MM.1S (cell line): ENCODE measurements around the gene NPFF.

ENCODE experiments used
- DNase-seq: peaks from one replicate; pipeline ENCODE4 v3.0.0-alpha.2; 2015
- H2AFZ ChIP-seq: fragments of 300-600 bp; sonication (generic); 2 replicates; pipeline ENCODE4 v1.6.0; 2016; ENCODE audit warnings: antibody characterized with exemption, low read length
- H3F3A ChIP-seq: fragments of 300-600 bp; sonication (generic); 2 replicates; pipeline ENCODE4 v1.6.1; 2016; ENCODE audit warnings: mild to moderate bottlenecking, antibody characterized with exemption, low read length, moderate library complexity, mixed read lengths; ENCODE audit not compliant: insufficient read depth
- H3K27ac ChIP-seq: fragments of 300-600 bp; sonication (generic); 2 replicates; pipeline ENCODE4 v1.5.1; 2016; ENCODE audit warnings: mild to moderate bottlenecking, low read length
- H3K27me3 ChIP-seq: fragments of 300-600 bp; sonication (generic); replicated peaks from 2 replicates; pipeline ENCODE4 v1.6.0; 2016; ENCODE audit warnings: low read length; ENCODE audit not compliant: insufficient read depth
- H3K36me3 ChIP-seq: fragments of 300-600 bp; sonication (generic); replicated peaks from 2 replicates; pipeline ENCODE4 v1.6.1; 2016; ENCODE audit warnings: mild to moderate bottlenecking, low read length, mixed read lengths; ENCODE audit not compliant: insufficient read depth
- H3K4me1 ChIP-seq: fragments of 300-600 bp; sonication (generic); 2 replicates; pipeline ENCODE4 v1.6.1; 2016; ENCODE audit warnings: low read length, mixed read lengths
- H3K4me2 ChIP-seq: fragments of 300-600 bp; sonication (generic); 2 replicates; pipeline ENCODE4 v1.6.0; 2016; ENCODE audit warnings: low read depth, low read length
- H3K4me3 ChIP-seq: fragments of 300-600 bp; sonication (generic); 2 replicates; pipeline ENCODE4 v1.5.1; 2016; ENCODE audit warnings: low read length, mixed read lengths
- H3K79me2 ChIP-seq: fragments of 300-600 bp; sonication (generic); 2 replicates; pipeline ENCODE4 v1.6.1; 2016; ENCODE audit warnings: mixed run types, low read length, mixed read lengths
- H3K9ac ChIP-seq: fragments of 300-600 bp; sonication (generic); 2 replicates; pipeline ENCODE4 v1.6.1; 2016; ENCODE audit warnings: low read length, mixed read lengths
- H3K9me2 ChIP-seq: fragments of 300-600 bp; sonication (generic); replicated peaks from 2 replicates; pipeline ENCODE4 v1.6.1; 2016; ENCODE audit warnings: mild to moderate bottlenecking, low read length, mixed read lengths; ENCODE audit not compliant: insufficient read depth
- H3K9me3 ChIP-seq: fragments of 300-600 bp; sonication (generic); replicated peaks from 2 replicates; pipeline ENCODE4 v1.6.1; 2016; ENCODE audit warnings: mild to moderate bottlenecking, low read length, mixed read lengths; ENCODE audit not compliant: insufficient read depth
- H4K20me1 ChIP-seq: fragments of 300-600 bp; sonication (generic); 2 replicates; pipeline ENCODE4 v1.6.1; 2016; ENCODE audit warnings: mild to moderate bottlenecking, low read length, moderate library complexity, mixed read lengths; ENCODE audit not compliant: insufficient read depth
- EZH2 ChIP-seq: fragments of 300-600 bp; sonication (generic); optimal IDR thresholded peaks from 2 replicates; pipeline ENCODE3; 2017; ENCODE audit warnings: low read depth, mild to moderate bottlenecking, antibody characterized with exemption, low read length, mixed read lengths
- EZH2phosphoT487 ChIP-seq: fragments of 300-600 bp; sonication (generic); IDR thresholded peaks from 2 replicates; pipeline ENCODE4 v1.6.1; 2018; ENCODE audit warnings: antibody characterized with exemption, low read length
- TF ChIP-seq, protein P1 (sequence below): fragments of 300-600 bp; sonication (generic); IDR thresholded peaks from 2 replicates; pipeline ENCODE4 v1.5.1; 2016; ENCODE audit warnings: antibody characterized with exemption, low read length, mixed read lengths

NPFF gene

GRCh38 chr12:53480491-53481442 is 26.5 kb downstream of the NPFF start:
- no peak overlapping the region for H2AFZ ChIP-seq
- H3K27ac ChIP-seq, result peak overlapping the region; percentile 79; the same call in 1 of the 2 replicates
- no peak overlapping the region for H3K4me3 ChIP-seq
- peaks cover 7% of the 10 kb centered on the region; the same call in 1 of the 2 replicates for H4K20me1 ChIP-seq
- peaks cover 48% of the 10 kb centered on the region for H3K4me1 ChIP-seq
- H3K36me3 ChIP-seq, result peaks cover 23% of the 10 kb centered on the region; the same call in 1 of the 2 replicates
- H3K9me2 ChIP-seq, result no peaks in the 10 kb centered on the region
- peaks cover 58% of the 10 kb centered on the region for H3K79me2 ChIP-seq
- H3K27me3 ChIP-seq, result no peaks in the 10 kb centered on the region
- H3K9me3 ChIP-seq, result no peaks in the 10 kb centered on the region
- DNase-seq, result peak; percentile 42
- H3K4me2 ChIP-seq, result 0 out of 2 replicates have a peak overlapping the region, but pooled peaks have one; percentile 33
- TF ChIP-seq, protein P1, sequence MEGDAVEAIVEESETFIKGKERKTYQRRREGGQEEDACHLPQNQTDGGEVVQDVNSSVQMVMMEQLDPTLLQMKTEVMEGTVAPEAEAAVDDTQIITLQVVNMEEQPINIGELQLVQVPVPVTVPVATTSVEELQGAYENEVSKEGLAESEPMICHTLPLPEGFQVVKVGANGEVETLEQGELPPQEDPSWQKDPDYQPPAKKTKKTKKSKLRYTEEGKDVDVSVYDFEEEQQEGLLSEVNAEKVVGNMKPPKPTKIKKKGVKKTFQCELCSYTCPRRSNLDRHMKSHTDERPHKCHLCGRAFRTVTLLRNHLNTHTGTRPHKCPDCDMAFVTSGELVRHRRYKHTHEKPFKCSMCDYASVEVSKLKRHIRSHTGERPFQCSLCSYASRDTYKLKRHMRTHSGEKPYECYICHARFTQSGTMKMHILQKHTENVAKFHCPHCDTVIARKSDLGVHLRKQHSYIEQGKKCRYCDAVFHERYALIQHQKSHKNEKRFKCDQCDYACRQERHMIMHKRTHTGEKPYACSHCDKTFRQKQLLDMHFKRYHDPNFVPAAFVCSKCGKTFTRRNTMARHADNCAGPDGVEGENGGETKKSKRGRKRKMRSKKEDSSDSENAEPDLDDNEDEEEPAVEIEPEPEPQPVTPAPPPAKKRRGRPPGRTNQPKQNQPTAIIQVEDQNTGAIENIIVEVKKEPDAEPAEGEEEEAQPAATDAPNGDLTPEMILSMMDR, result no peak
- TF ChIP-seq EZH2phosphoT487, result no peak
- TF ChIP-seq EZH2, result no peak
- H3K9ac ChIP-seq, result peak overlapping the region; percentile 9; the same call in 1 of the 2 replicates
- H3F3A ChIP-seq, result peaks cover 85% of the 10 kb centered on the region

- Histone ChIP-seq H2AFZ (no peak overlapping the region), H3K4me3 (no peak overlapping the region), H4K20me1 (peaks cover 7% of the 10 kb centered on the region; the same call in 1 of the 2 replicates), H3K9ac (peak overlapping the region; percentile 13; the same call in 1 of the 2 replicates), H3F3A (peaks cover 96% of the 10 kb centered on the region), H3K4me1 (peaks cover 61% of the 10 kb centered on the region), H3K79me2 (peaks cover 72% of the 10 kb centered on the region), H3K27me3 (no peaks in the 10 kb centered on the region), H3K9me3 (no peaks in the 10 kb centered on the region), H3K36me3 (peaks cover 27% of the 10 kb centered on the region; the same call in 1 of the 2 replicates), H3K9me2 (no peaks in the 10 kb centered on the region), H3K4me2 (peak overlapping the region; percentile 33), H3K27ac (peak overlapping the region; percentile 79)
- TF ChIP-seq, protein P1, result no peak
- TF ChIP-seq EZH2, result no peak
- TF ChIP-seq EZH2phosphoT487, result no peak
- no peak for DNase-seq
Measured at GRCh38 chr12:53479331-53479730, 28.0 kb downstream of the NPFF start.

DNA sequence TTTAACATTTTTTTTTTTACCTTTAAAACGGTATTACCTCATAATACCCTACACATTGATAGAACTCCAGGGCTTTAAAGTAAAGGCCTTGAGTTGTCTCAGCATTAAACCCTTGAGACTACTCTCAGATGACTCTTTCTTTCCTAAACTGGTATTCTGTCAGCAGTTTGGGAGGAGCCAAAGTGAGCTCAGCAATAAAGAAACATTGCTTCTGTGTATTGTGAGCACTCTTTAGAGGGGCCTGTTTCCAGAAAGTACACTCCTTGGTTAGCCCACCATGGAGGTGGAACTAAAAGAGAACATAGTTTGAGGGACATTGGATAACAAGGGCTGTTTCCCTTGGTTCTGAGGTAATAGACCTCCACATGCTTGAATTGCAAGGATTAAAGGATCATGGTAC is 28.4 kb downstream of the NPFF start:
- Histone ChIP-seq H3K4me3 (no peak overlapping the region), H3K36me3 (peaks cover 29% of the 10 kb centered on the region; the same call in 1 of the 2 replicates), H3K9ac (peak overlapping the region; percentile 13; the same call in 1 of the 2 replicates), H2AFZ (no peak overlapping the region), H3K27ac (peak overlapping the region; percentile 79), H3K4me1 (peaks cover 66% of the 10 kb centered on the region), H3K9me3 (no peaks in the 10 kb centered on the region), H3K4me2 (peak overlapping the region; percentile 33), H3K27me3 (no peaks in the 10 kb centered on the region), H3K79me2 (peaks cover 77% of the 10 kb centered on the region), H3F3A (peaks cover 96% of the 10 kb centered on the region), H4K20me1 (peaks cover 7% of the 10 kb centered on the region; the same call in 1 of the 2 replicates), H3K9me2 (no peaks in the 10 kb centered on the region)
- peak; percentile 45 for DNase-seq
- TF ChIP-seq EZH2phosphoT487 (no peak), EZH2 (no peak)
- TF ChIP-seq, protein P1, result no peak
